Panc1 (cell line): ENCODE measurements around the gene EPOP.

ENCODE experiments used
- CTCF ChIP-seq: fragments of 450-650 bp; IDR thresholded peaks from 2 replicates; pipeline ENCODE4 v1.5.1; 2017; ENCODE audit warnings: mild to moderate bottlenecking
- POLR2AphosphoS5 ChIP-seq: IDR thresholded peaks from 2 replicates; pipeline ENCODE4 v1.6.1; 2012; ENCODE audit warnings: mild to moderate bottlenecking, low read depth, low read length, moderate library complexity
- SIN3A ChIP-seq: IDR thresholded peaks from 2 replicates; pipeline ENCODE4 v1.6.1; 2012; ENCODE audit warnings: low read depth, mild to moderate bottlenecking, low read length, moderate library complexity, borderline replicate concordance; ENCODE audit not compliant: insufficient read depth

GRCh38 chr17:38710985-38711384, 36.2 kb upstream of the EPOP start:
- TF ChIP-seq POLR2AphosphoS5 (no peak), CTCF (no peak), SIN3A (no peak)
